Activated T-helper 1 cell treated with anti-CD3 and anti-CD28 coated beads, Interleukin-12 subunit alpha, Interleukin-12 subunit beta, Interleukin-2, Interleukin-4 antibody, amounts not matched to agents 30 ng/mL and 10 ng/mL and 1 ng/mL, durations not matched to agents 14 hours and 24 hours and 36 hours (primary cell): ENCODE data around the gene B4GALNT2. TPM values are rescaled to one million over a fixed set of nuclear protein-coding genes. Genes with fewer than 3 reads are reported as not detected.
A peak's percentile ranks its signal among the peaks of the same experiment; 100 is the strongest.
"Not testable (repeated sequence)": the region's sequence is repeated elsewhere in the genome, so short reads cannot be mapped to it uniquely, and the experiment has no call there.

Experiments used
- DNase-seq: peaks from one replicate; pipeline ENCODE4 v3.0.0; 2021; ENCODE audit warnings: low spot score
- H3K27ac Mint-ChIP-seq: one replicate; pipeline ENCODE4 v1.8.0; 2021; ENCODE audit warnings: mild to moderate bottlenecking, mixed read lengths
- H3K27me3 Mint-ChIP-seq: one replicate; pipeline ENCODE4 v1.8.0; 2022; ENCODE audit warnings: mild to moderate bottlenecking, moderate library complexity, mixed read lengths; ENCODE audit not compliant: insufficient read depth
- H3K36me3 Mint-ChIP-seq: one replicate; pipeline ENCODE4 v1.8.0; 2021; ENCODE audit warnings: low read depth, mixed read lengths
- H3K4me1 Mint-ChIP-seq: one replicate; pipeline ENCODE4 v1.8.0; 2021; ENCODE audit warnings: low read depth, mixed read lengths
- H3K4me3 Mint-ChIP-seq: one replicate; pipeline ENCODE4 v1.8.0; 2021; ENCODE audit warnings: mild to moderate bottlenecking, moderate library complexity, mixed read lengths
- H3K9me3 Mint-ChIP-seq: one replicate; pipeline ENCODE4 v1.8.0; 2021; ENCODE audit warnings: mixed read lengths
- intact Hi-C: fragments of 100-400 bp; cut with micrococcal nuclease; formaldehyde crosslinking; loops from one replicate; pipeline ENCODE4 v1.15.1; 2024
- total RNA-seq: library from RNA; stranded (reverse); gene quantifications from 2 replicates; pipeline ENCODE4 v1.2.3, GENCODE V29; 2022

Gene B4GALNT2
- total RNA-seq, 1 donor from 2014 or later = 0.03 TPM

DNA sequence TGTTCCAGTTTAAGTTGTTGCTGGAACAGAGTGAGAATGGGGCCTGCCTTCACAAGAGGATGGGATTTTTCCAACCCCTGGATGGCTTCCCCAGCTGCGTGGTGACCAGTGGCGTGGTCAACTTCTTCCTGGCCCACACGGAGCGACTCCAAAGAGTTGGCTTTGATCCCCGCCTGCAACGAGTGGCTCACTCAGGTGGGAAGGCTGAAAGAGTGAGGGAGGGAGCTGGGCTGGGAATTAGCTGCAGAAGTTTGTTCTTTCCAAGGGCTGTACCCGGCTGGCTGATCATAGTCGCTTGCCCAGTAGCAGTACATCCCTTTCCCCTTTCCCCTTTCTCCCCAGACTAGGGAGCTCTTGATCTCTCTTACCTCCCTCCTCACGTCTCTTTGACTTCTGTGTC lies 36.1 kb downstream of the B4GALNT2 start:
- intact Hi-C loops = no loop called here
- Mint-ChIP-seq H3K4me1 (no peaks in the 10 kb centered on the region), H3K27ac (no peak overlapping the region), H3K9me3 (peaks cover 2% of the 10 kb centered on the region), H3K27me3 (peaks cover 25% of the 10 kb centered on the region), H3K36me3 (no peaks in the 10 kb centered on the region), H3K4me3 (no peak overlapping the region)
- DNase-seq = no peak

DNA sequence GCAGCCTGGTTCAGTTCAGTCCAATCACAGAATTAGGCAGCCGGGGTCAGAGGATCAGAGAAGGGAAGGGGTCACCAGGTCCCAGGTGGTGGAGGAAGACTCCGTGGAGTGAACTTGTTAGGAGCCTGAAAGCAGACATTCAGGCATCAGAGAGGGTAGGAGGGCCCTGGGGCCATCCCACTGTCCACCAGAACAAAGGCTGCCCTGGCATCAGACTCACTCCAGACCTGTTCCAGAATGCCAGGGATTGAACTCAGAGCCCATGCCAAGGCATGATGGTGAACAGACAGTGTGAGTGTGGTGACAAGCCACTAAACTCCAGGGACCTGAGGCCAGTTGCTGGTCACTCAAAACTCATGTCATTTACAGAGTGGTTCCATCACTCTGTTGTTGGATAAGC lies 37.6 kb downstream of the B4GALNT2 start:
- Mint-ChIP-seq H3K4me1 (no peaks in the 10 kb centered on the region), H3K4me3 (no peak overlapping the region), H3K27ac (no peak overlapping the region), H3K9me3 (peaks cover 14% of the 10 kb centered on the region), H3K27me3 (peaks cover 20% of the 10 kb centered on the region), H3K36me3 (no peaks in the 10 kb centered on the region)
- no peak for DNase-seq
- intact Hi-C loops = no loop called here

DNA sequence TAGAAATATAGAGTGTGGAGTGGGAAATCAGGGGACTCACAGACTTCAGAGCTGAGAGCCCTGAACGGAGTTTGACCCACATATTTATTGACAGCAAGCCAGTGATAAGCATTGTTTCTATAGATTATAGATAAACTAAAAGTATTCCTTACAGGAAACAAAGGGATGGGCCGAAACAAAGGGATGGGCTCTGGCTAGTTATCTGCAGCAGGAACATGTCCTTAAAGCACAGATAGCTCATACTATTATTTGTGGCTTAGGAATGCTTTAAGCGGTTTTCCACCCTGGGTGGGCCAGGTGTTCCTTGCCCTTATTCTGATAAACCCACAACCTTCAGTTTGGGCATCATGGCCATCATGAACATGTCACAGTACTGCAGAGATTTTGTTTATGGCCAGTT lies 38.1 kb downstream of the B4GALNT2 start:
- not testable (repeated sequence) for H3K4me3 Mint-ChIP-seq, H3K27ac Mint-ChIP-seq
- peaks cover 18% of the 10 kb centered on the region for H3K27me3 Mint-ChIP-seq

DNA sequence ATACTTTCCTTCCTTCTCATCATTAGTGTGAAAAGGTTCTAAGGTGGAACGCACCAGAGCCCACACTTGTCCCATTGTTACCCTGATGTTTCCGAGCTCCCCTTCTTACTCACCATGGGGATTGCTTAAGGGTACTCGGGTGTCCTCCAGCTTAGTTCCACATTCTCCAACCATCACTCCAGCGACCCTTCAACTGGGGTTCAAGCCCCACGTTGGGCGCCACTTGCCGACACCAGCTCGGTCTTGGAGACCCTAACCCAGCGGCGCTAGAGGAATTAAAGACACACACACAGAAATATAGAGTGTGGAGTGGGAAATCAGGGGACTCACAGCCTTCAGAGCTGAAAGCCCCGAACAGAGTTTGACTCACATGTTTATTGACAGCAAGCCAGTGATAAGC lies 43.4 kb downstream of the B4GALNT2 start:
- DNase-seq, H3K4me1 Mint-ChIP-seq, intact Hi-C loops, H3K36me3 Mint-ChIP-seq, H3K4me3 Mint-ChIP-seq, H3K27ac Mint-ChIP-seq: not testable (repeated sequence)
- Mint-ChIP-seq H3K9me3 (peaks cover 36% of the 10 kb centered on the region), H3K27me3 (peaks cover 14% of the 10 kb centered on the region)

More for the DNA sequence above, 38.1 kb downstream of the B4GALNT2 start:
- H3K36me3 Mint-ChIP-seq, intact Hi-C loops, H3K4me1 Mint-ChIP-seq, DNase-seq: not testable (repeated sequence)
- H3K9me3 Mint-ChIP-seq = peaks cover 19% of the 10 kb centered on the region

DNA sequence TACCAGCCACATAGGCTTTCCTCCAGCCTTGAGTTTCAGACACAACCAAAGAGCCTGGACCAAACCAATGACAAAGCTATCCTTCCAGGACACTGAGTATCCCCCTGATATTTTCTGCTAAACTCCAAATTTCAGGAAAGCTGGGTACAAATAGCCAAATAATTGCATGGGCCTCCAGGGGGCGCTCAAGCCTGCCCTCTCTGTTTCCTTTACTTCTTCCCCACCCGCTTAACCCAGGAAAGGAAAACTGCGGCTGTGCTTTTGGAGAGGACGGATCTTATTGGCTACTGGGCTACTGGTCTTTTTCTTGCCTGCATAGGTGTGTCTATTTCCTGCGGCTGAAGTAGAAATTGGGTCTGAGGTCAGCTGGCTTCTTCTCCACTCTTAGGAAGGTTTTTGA lies 47.7 kb downstream of the B4GALNT2 start:
- peaks cover 8% of the 10 kb centered on the region for H3K27me3 Mint-ChIP-seq
- peaks cover 5% of the 10 kb centered on the region for H3K4me1 Mint-ChIP-seq
- no peak overlapping the region for H3K4me3 Mint-ChIP-seq
- H3K36me3 Mint-ChIP-seq = peaks cover 6% of the 10 kb centered on the region
- peak; percentile 32 for DNase-seq
- intact Hi-C loops = loop anchor here (1.0 to 2.0 kb wide), 3 partner anchors 38 to 110 kb away; no protein-coding TSS in a partner anchor
- no peak overlapping the region for H3K27ac Mint-ChIP-seq
- H3K9me3 Mint-ChIP-seq = peaks cover 30% of the 10 kb centered on the region

DNA sequence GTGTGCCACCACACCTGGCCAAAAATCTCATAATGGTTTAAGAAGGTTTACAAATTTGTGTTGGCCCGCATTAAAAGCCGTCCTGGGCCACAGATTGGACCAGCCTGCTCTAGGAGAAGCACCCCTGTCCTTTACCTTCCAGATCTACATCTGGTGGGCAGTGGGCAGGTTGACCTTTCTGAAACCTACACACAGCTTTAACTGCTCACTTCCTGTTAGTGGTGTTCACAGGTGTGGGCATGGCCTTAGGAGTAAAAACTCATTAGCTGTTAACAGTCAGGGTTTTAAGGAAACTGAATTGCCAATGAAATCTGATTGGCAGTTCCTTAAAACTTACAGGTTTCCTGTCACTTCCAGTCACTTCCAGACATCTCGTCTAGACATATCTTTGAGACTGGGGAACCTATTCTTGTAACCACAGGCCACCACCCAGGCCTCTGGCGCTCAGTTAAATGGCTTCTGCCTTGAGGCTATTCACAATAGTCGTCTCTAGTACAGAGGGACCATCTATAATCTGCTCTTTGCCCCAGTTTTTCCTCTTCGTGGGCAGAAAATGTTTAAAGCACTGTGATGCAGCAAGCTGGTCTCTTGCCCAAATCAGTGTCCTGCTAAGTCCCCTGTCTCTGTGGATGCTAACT lies 48.5 kb downstream of the B4GALNT2 start:
- H3K9me3 Mint-ChIP-seq = peaks cover 30% of the 10 kb centered on the region
- peaks cover 5% of the 10 kb centered on the region for H3K36me3 Mint-ChIP-seq
- H3K4me1 Mint-ChIP-seq = peaks cover 5% of the 10 kb centered on the region
- H3K27me3 Mint-ChIP-seq = peaks cover 10% of the 10 kb centered on the region
- intact Hi-C loops = loop anchor here (1.0 to 2.0 kb wide), 3 partner anchors 38 to 109 kb away; no protein-coding TSS in a partner anchor
- no peak overlapping the region for H3K27ac Mint-ChIP-seq
- H3K4me3 Mint-ChIP-seq = no peak overlapping the region
- no peak for DNase-seq

DNA sequence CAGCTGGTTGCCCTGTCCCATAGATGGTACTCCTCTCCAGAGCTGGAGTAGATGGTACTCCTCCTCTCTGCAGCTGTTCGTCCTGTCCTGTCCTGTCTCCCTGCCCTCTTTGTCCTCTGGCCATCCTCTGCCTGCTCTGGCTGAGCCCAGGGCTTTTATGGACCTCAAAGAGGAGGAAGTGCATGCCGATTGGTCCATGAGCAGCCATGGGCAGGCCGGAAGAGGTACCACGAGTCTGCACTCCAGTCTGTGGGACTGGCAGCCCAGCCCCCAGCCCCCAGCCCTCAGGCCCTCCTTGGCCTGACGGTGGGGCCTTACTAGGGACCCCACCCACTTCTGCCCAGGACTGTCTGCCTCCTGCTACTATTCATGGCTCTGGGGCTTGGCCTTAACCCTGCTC lies 50.8 kb downstream of the B4GALNT2 start:
- intact Hi-C loops = no loop called here
- peaks cover 10% of the 10 kb centered on the region for H3K27me3 Mint-ChIP-seq
- H3K9me3 Mint-ChIP-seq = peaks cover 20% of the 10 kb centered on the region
- peaks cover 5% of the 10 kb centered on the region for H3K4me1 Mint-ChIP-seq
- no peak overlapping the region for H3K4me3 Mint-ChIP-seq
- no peak overlapping the region for H3K27ac Mint-ChIP-seq
- DNase-seq = no peak
- H3K36me3 Mint-ChIP-seq = peaks cover 5% of the 10 kb centered on the region

DNA sequence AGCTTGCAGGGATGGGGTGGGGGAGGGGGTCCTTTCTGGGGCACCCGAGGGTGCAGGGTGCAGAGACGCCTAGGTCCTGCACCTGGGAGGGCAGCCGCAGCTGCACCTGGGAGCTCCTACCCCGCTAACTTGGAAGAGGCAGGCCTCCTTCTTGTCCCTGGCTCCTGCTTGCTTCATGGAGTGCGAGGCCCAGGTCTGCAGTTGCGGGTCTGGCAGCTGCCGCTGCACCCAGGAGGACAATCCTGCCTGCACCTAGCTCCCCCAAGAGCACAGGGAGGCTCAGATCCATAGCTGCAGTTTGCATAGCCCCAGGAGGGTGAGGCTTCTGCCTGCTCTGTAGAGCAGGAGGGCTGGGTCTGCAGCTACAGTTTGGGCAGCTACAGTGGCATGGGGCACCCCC lies 51.2 kb downstream of the B4GALNT2 start:
- Mint-ChIP-seq H3K4me1 (peaks cover 5% of the 10 kb centered on the region), H3K4me3 (no peak overlapping the region), H3K27me3 (peaks cover 7% of the 10 kb centered on the region), H3K9me3 (peaks cover 20% of the 10 kb centered on the region), H3K36me3 (peaks cover 5% of the 10 kb centered on the region), H3K27ac (no peak overlapping the region)
- DNase-seq = no peak
- intact Hi-C loops = no loop called here

DNA sequence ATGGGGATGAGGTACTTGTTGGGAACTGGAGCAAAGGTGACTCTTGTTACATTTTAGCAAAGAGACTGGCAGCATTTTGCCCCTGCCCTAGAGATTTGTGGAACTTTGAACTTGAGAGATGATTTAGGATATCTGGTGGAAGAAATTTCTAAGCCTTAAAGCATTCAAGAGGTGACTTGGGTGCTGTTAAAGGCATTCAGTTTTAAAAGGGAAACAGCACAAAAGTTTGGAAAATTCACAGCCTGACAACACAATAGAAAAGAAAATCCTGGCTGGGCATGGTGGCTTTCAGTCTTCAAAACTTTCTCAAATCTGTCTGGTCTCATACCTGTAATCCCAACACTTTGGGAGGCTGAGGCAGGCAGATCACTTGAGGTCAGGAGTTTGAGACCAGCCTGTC lies 52.0 kb downstream of the B4GALNT2 start:
- H3K36me3 Mint-ChIP-seq, DNase-seq, H3K27me3 Mint-ChIP-seq, H3K4me3 Mint-ChIP-seq, H3K4me1 Mint-ChIP-seq, H3K27ac Mint-ChIP-seq, intact Hi-C loops: not testable (repeated sequence)
- H3K9me3 Mint-ChIP-seq = peaks cover 20% of the 10 kb centered on the region

DNA sequence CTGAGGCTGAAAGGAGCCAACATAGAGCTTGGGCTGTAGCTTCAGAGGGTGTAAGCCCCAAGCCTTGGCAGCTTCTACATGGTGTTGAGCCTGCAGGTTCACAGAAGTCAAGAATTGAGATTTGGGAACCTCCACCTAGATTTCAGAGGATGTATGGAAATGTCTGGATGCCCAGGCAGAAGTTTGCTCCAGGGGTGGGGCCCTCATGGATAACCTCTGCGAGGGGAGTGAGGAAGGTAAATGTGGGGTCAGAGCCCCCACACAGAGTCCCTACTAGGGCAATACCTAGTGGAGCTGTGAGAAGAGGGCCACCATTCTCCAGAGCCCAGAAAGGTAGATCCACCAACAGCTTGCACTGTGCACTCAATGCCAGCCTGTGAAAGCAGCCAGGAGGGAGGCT lies 52.8 kb downstream of the B4GALNT2 start:
- H3K4me1 Mint-ChIP-seq, H3K4me3 Mint-ChIP-seq, H3K36me3 Mint-ChIP-seq, H3K27me3 Mint-ChIP-seq, H3K27ac Mint-ChIP-seq, intact Hi-C loops, DNase-seq: not testable (repeated sequence)
- H3K9me3 Mint-ChIP-seq = peaks cover 20% of the 10 kb centered on the region

DNA sequence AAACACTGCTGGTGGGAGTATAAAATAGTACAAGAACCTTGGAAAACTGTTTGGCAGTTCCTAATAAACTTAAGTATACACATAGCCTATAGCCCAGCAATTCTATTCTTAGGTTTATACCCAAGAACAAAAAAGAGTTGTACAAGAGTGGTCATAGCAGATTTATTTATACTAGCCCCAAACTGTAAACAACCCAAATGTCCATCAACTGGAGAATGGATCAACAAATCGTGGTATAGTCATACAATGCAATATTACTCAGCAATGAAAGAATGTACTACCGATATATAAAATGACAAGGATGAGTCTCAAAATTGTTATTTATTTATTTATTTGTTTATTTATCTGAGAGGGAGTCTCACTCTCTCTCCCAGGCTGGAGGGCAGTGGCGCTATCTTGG lies 54.7 kb downstream of the B4GALNT2 start:
- intact Hi-C loops = no loop called here
- H3K36me3 Mint-ChIP-seq = peaks cover 5% of the 10 kb centered on the region
- peaks cover 9% of the 10 kb centered on the region for H3K27me3 Mint-ChIP-seq
- no peak for DNase-seq
- no peak overlapping the region for H3K4me3 Mint-ChIP-seq
- peaks cover 19% of the 10 kb centered on the region for H3K4me1 Mint-ChIP-seq
- H3K9me3 Mint-ChIP-seq = peaks cover 20% of the 10 kb centered on the region
- H3K27ac Mint-ChIP-seq = no peak overlapping the region

DNA sequence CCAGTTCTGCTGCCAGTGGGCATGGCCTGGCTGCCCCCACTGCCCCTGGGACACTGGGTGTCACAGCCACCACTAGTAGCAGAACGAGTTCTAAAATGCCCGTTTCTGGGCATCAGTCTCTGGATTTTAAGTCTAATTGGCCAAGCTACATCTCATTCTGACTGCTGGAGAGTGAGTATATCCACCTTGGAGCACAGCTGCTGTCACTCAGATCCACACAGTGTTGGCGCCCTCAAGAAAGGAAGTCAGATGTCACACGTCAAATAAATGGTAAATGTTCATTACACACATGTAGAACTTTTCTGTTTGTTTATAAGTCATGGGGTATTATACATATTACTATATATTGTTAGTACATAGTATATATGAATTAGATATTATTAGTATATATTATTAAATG lies 58.4 kb downstream of the B4GALNT2 start:
- DNase-seq = no peak
- H3K4me1 Mint-ChIP-seq = peaks cover 47% of the 10 kb centered on the region
- H3K27ac Mint-ChIP-seq = no peak overlapping the region
- intact Hi-C loops = loop anchor here (5.0 to 10.0 kb wide), 4 partner anchors 151 to 766 kb away; partner anchors contain the start of genes CALCOCO2 and SPOP
- peak overlapping the region; percentile 61 for H3K4me3 Mint-ChIP-seq
- H3K27me3 Mint-ChIP-seq = peaks cover 8% of the 10 kb centered on the region
- peaks cover 5% of the 10 kb centered on the region for H3K9me3 Mint-ChIP-seq
- no peaks in the 10 kb centered on the region for H3K36me3 Mint-ChIP-seq

DNA sequence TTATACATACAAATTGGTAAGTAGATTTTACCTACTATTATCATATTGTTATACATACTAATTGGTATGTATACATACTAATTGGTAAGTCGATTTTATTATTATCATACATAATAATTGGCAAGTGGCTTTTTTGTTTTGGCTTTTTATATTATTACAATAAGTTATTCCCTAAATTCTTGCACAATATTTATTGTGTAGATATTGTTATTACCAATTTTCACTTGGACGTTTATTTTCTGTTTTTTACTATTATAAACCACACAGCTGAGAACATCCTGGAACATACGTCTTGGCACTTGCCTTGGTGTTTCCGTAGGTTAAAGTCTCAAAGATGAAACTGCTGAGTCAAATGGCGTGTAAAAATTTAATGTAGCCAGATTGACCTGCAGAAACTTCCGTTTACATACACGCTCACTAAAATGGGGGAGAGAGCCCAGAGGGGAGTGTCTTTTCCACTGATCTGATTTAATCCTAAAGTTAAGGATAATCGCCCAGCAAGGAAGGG lies 58.9 kb downstream of the B4GALNT2 start:
- DNase-seq = no peak
- peaks cover 8% of the 10 kb centered on the region for H3K27me3 Mint-ChIP-seq

More for the DNA sequence above, 58.9 kb downstream of the B4GALNT2 start:
- intact Hi-C loops = loop anchor here (5.0 to 10.0 kb wide), 4 partner anchors 151 to 767 kb away; partner anchors contain the start of genes CALCOCO2 and SPOP
- Mint-ChIP-seq H3K4me3 (peak overlapping the region; percentile 89), H3K36me3 (no peaks in the 10 kb centered on the region), H3K9me3 (no peaks in the 10 kb centered on the region), H3K27ac (peak overlapping the region; percentile 98), H3K4me1 (peaks cover 49% of the 10 kb centered on the region)
